SK-N-SH (cell line): ENCODE data around the gene OMP.

Experiments
- JUND ChIP-seq: IDR thresholded peaks from 2 replicates; pipeline ENCODE4 v1.4.0; 2012
- MXI1 ChIP-seq: IDR thresholded peaks from 2 replicates; pipeline ENCODE4 v1.6.1; 2012; ENCODE audit warnings: mild to moderate bottlenecking, low read depth, low read length, improper control_type of control experiment
- RCOR1 ChIP-seq: fragments of 150-350 bp; IDR thresholded peaks from 2 replicates; pipeline ENCODE4 v1.6.1; 2017; ENCODE audit warnings: antibody characterized with exemption, low read length
- RFX5 ChIP-seq: IDR thresholded peaks from 2 replicates; pipeline ENCODE4 v1.6.1; 2012; ENCODE audit warnings: mild to moderate bottlenecking, improper control_type of control experiment, low read length
- TF ChIP-seq, protein P1 (sequence below): fragments of 200-600 bp; sonication (generic); IDR thresholded peaks from 2 replicates; pipeline ENCODE4 v1.6.1; 2017; ENCODE audit warnings: antibody characterized with exemption, mild to moderate bottlenecking, moderate library complexity

DNA sequence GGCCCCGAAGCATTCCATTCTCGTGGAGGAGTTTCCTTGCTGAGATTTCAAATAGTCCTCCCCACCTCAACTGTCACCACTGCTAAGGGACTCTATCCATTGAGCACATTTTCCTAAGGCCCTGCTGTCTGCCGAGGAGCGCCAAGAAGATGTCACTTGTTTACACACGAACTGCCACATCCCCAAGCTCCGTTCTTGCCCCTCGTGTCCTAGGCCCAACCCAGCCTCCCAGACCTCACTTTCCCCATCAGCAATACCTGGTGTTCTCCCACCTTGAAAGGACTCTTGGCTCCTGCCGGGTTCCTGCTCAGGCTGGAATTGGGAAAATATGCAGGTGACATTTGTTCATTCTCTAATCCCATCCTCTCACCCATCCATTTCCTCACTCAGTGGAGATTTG, 21.4 kb downstream of the OMP start:
- TF ChIP-seq JUND (no peak), RFX5 (no peak), RCOR1 (no peak), MXI1 (no peak)
- TF ChIP-seq, protein P1, sequence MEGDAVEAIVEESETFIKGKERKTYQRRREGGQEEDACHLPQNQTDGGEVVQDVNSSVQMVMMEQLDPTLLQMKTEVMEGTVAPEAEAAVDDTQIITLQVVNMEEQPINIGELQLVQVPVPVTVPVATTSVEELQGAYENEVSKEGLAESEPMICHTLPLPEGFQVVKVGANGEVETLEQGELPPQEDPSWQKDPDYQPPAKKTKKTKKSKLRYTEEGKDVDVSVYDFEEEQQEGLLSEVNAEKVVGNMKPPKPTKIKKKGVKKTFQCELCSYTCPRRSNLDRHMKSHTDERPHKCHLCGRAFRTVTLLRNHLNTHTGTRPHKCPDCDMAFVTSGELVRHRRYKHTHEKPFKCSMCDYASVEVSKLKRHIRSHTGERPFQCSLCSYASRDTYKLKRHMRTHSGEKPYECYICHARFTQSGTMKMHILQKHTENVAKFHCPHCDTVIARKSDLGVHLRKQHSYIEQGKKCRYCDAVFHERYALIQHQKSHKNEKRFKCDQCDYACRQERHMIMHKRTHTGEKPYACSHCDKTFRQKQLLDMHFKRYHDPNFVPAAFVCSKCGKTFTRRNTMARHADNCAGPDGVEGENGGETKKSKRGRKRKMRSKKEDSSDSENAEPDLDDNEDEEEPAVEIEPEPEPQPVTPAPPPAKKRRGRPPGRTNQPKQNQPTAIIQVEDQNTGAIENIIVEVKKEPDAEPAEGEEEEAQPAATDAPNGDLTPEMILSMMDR: no peak
